Measurements from ENCODE around the gene SYT1.

DNA sequence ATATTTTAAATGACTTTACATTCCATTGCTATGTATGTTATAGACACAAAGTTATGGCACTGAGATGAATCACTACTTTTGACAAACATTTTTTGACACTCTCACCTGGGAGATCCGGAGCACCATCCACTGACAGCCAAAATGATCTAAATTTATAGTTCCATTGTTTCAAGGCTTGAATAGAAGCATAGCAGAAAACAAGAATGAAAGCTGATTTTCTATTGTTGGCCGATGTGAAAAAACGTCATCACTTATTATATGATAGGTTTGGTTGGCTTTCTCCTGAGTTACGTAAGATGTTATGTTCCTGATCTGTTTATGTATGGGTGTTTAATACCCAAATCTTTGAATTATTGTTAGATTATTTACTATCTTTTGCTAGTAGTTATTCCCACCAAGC is 520.0 kb downstream of the SYT1 start:
- TF ChIP-seq POLR2A (IDR thresholded peaks at IDR 0.05), result no peak
- no peak for TF ChIP-seq CTCF (IDR thresholded peaks at IDR 0.05)

Measured in uterus (tissue), 2 donors.